Stimulated activated CD8-positive, alpha-beta memory T cell treated with anti-CD3 and anti-CD28 coated beads, Interleukin-15, amount 100 ng/mL, for 24 hours (primary cell): ENCODE data around the gene NAALADL1.
A peak's percentile ranks its signal among the peaks of the same experiment; 100 is the strongest.

Experiments
- DNase-seq: peaks from one replicate; pipeline ENCODE4 v3.0.0-alpha.2; 2020; ENCODE audit warnings: low read depth

NAALADL1 gene

GRCh38 chr11:65083134-65083833 is 24.9 kb upstream of the NAALADL1 start:
- DNase-seq, result no peak

GRCh38 chr11:65078786-65079342 is 20.5 kb upstream of the NAALADL1 start:
- DNase-seq, result no peak

- DNase-seq, result peak; percentile 23
Measured at GRCh38 chr11:65078151-65078550, 19.8 kb upstream of the NAALADL1 start.

GRCh38 chr11:65077451-65077850 is 19.1 kb upstream of the NAALADL1 start:
- no peak for DNase-seq

GRCh38 chr11:65072631-65072966 is 14.2 kb upstream of the NAALADL1 start:
- no peak for DNase-seq

GRCh38 chr11:65071907-65072630 is 13.7 kb upstream of the NAALADL1 start:
- no peak for DNase-seq

GRCh38 chr11:65069217-65069616 is 10.9 kb upstream of the NAALADL1 start:
- no peak for DNase-seq

GRCh38 chr11:65067446-65067845 is 9.1 kb upstream of the NAALADL1 start:
- no peak for DNase-seq

GRCh38 chr11:65066805-65067291 is 8.5 kb upstream of the NAALADL1 start:
- DNase-seq, result no peak

GRCh38 chr11:65066315-65066714 is 8.0 kb upstream of the NAALADL1 start:
- no peak for DNase-seq

- DNase-seq, result no peak
Measured at GRCh38 chr11:65065851-65066250, 7.5 kb upstream of the NAALADL1 start.

- DNase-seq, result no peak
Measured at GRCh38 chr11:65064847-65065240, 6.5 kb upstream of the NAALADL1 start.

- no peak for DNase-seq
Measured at GRCh38 chr11:65063532-65063931, 5.2 kb upstream of the NAALADL1 start.

- DNase-seq, result no peak
Measured at GRCh38 chr11:65060913-65061408, 2.6 kb upstream of the NAALADL1 start.

GRCh38 chr11:65059959-65060824 is 1.8 kb upstream of the NAALADL1 start:
- no peak for DNase-seq

- DNase-seq, result no peak
Measured at GRCh38 chr11:65059523-65059922, 1.2 kb upstream of the NAALADL1 start.

GRCh38 chr11:65058012-65058411 is 341 bp downstream of the NAALADL1 start:
- DNase-seq, result no peak

GRCh38 chr11:65057526-65057925 is 827 bp downstream of the NAALADL1 start:
- no peak for DNase-seq

- DNase-seq, result no peak
Measured at GRCh38 chr11:65056999-65057398, 1.4 kb downstream of the NAALADL1 start.

- no peak for DNase-seq
Measured at GRCh38 chr11:65055538-65055937, 2.8 kb downstream of the NAALADL1 start.

GRCh38 chr11:65053827-65054508 is 4.4 kb downstream of the NAALADL1 start:
- no peak for DNase-seq
